Kidney (tissue), 14 donors: ENCODE data around the gene SLC28A1. TPM values are rescaled to one million over a fixed set of nuclear protein-coding genes. Genes with fewer than 3 reads are reported as not detected.

Experiments
- DNase-seq, 5 donors: peaks; one replicate each; pipeline ENCODE4 v3.0.0-alpha.2; 2013 to 2020
- FAIRE-seq: peaks from 2 replicates; lab custom pipeline; 2012; peaks lifted over from hg19 to GRCh38; lab: Jason Lieb, UNC
- H3K27ac ChIP-seq, 2 donors: one replicate each; pipeline ENCODE4 v1.7.0; 2013; ENCODE audit warnings: low read depth in 2 of 2, low read length in 2 of 2, inconsistent platforms in 1 of 2
- H3K27me3 ChIP-seq: one replicate; pipeline ENCODE4 v1.7.1; 2013; ENCODE audit warnings: low read length, inconsistent platforms; ENCODE audit not compliant: control insufficient read depth, insufficient read depth
- H3K36me3 ChIP-seq, 3 donors: one replicate each; pipeline versions ENCODE4 v1.7.0 to v1.7.1; 2013; ENCODE audit warnings: low read length in 3 of 3, control low read depth in 1 of 3, inconsistent platforms in 1 of 3; ENCODE audit not compliant: insufficient read depth in 3 of 3, control insufficient read depth in 2 of 3
- H3K4me1 ChIP-seq, 3 donors: one replicate each; pipeline versions ENCODE4 v1.7.0 to v1.7.1; 2013; ENCODE audit warnings: low read length in 3 of 3, inconsistent platforms in 1 of 3, low read depth in 1 of 3; ENCODE audit not compliant: control insufficient read depth in 2 of 3, insufficient read depth in 2 of 3
- H3K4me3 ChIP-seq, 3 donors: one replicate each; pipeline versions ENCODE4 v1.7.0 to v1.8.1; 2013; ENCODE audit warnings: low read length in 3 of 3, control low read depth in 1 of 3, inconsistent platforms in 1 of 3
- H3K9ac ChIP-seq, 3 donors: one replicate each; pipeline versions ENCODE4 v1.7.0 to v1.7.1; 2013; ENCODE audit warnings: low read length in 3 of 3, control low read depth in 1 of 3, inconsistent platforms in 1 of 3
- H3K9me3 ChIP-seq, 3 donors: one replicate each; pipeline versions ENCODE4 v1.7.0 to v1.7.1; 2013; ENCODE audit warnings: low read length in 3 of 3, control low read depth in 1 of 3, inconsistent platforms in 1 of 3; ENCODE audit not compliant: control insufficient read depth in 2 of 3, insufficient read depth in 1 of 3
- intact Hi-C: fragments of 100-400 bp; cut with DNase I; formaldehyde crosslinking; loops from one replicate; pipeline ENCODE4 v1.11.1; 2022
- polyA plus RNA-seq: library from polyadenylated mRNA; stranded (reverse); fragments of 350-450 nt; fragmentation: Illumina TruSeq; extraction: RNeasy Lipid Tissue Mini Kit (QIAGEN cat#74804); gene quantifications from one replicate; pipeline ENCODE4 v1.2.3, GENCODE V29; 2014; ENCODE audit warnings: low read depth, low replicate concordance; ENCODE audit not compliant: insufficient read depth
- total RNA-seq: library from RNA; stranded (reverse); fragmentation: NEBNext Ultra II Directional; extraction: Animal tissue kit (Norgen Biotek cat#: 25700); gene quantifications from one replicate; pipeline ENCODE4 v1.2.1, GENCODE V29; 2021
- TF ChIP-seq, protein P1 (sequence below): IDR thresholded peaks from 3 replicates; pipeline ENCODE4 v1.5.1; 2012; ENCODE audit warnings: mild to moderate bottlenecking, moderate library complexity, borderline replicate concordance; ENCODE audit not compliant: insufficient read depth; ENCODE audit errors: extremely low read depth
- donor health status: control.
- donor health status: control.
- donor health status: control.
- donor health status: control.
- donor health status: control.
- donor health status: DM: yes; HTN: yes; CAD: no.
- donor health status: Normal renal cell carcinoma (clear cell type).

The SLC28A1 gene
- total and polyA plus RNA-seq, 2 donors from 2014 or later = 12.8 to 51.2 TPM

DNA sequence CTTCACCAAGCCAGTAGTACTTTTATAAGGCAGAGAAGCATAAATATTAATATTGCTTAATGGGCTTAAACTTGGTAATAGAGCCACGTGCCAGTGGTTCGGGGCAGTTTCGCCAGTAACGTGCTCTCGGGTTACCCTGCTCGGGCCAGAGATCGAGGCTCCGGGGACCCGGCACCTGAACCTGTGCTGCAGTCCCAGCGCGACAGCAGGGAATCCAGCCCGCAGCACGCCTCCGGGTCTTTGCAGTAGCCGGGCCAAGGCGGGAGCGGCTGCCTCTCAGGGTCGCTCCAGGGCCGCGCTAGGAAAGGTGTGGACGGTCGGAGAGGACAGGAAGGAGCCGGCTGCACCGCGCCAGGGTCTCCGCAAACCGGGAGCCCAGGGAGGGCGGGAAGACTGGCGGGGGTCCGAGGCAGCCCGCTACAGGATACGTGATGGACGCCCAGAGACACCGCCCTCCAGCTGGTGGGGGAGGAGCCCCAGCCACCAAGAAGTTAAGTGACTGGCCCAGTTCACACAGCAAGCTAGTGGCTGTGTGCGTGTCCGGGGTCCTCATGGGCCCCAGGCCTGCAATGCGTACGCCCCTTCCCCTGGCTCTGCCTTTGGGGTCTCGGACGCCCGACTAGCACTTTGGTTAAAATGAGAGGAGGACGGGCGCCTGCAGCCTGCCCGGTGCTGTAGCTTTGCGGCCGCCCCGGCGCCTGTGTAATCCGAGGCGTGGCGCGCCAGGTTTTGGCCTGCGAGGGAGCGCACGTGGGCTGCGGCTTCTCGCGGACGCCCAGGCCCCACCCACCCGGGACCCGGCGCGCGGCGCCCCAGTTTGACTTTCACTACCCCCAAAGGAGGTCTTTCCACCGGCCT is 96.0 kb downstream of the SLC28A1 start:
- FAIRE-seq = no peak
- Histone ChIP-seq H3K27me3 (no peaks in the 10 kb centered on the region), H3K4me3 (peak overlapping the region; percentile 63 to 80 (median 79)), H3K36me3 (no peaks in the 10 kb centered on the region), H3K9me3 (no peaks in the 10 kb centered on the region), H3K27ac (peak overlapping the region; percentile 83 to 95), H3K9ac (peak overlapping the region; percentile 9 to 63 (median 63)), H3K4me1 (peaks cover 0 to 8% (median 3%) of the 10 kb centered on the region in 3 donors)
- DNase-seq = peak; percentile 91 to 95 (median 94)
- TF ChIP-seq, protein P1, sequence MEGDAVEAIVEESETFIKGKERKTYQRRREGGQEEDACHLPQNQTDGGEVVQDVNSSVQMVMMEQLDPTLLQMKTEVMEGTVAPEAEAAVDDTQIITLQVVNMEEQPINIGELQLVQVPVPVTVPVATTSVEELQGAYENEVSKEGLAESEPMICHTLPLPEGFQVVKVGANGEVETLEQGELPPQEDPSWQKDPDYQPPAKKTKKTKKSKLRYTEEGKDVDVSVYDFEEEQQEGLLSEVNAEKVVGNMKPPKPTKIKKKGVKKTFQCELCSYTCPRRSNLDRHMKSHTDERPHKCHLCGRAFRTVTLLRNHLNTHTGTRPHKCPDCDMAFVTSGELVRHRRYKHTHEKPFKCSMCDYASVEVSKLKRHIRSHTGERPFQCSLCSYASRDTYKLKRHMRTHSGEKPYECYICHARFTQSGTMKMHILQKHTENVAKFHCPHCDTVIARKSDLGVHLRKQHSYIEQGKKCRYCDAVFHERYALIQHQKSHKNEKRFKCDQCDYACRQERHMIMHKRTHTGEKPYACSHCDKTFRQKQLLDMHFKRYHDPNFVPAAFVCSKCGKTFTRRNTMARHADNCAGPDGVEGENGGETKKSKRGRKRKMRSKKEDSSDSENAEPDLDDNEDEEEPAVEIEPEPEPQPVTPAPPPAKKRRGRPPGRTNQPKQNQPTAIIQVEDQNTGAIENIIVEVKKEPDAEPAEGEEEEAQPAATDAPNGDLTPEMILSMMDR = no peak
- intact Hi-C loops = no loop called here

DNA sequence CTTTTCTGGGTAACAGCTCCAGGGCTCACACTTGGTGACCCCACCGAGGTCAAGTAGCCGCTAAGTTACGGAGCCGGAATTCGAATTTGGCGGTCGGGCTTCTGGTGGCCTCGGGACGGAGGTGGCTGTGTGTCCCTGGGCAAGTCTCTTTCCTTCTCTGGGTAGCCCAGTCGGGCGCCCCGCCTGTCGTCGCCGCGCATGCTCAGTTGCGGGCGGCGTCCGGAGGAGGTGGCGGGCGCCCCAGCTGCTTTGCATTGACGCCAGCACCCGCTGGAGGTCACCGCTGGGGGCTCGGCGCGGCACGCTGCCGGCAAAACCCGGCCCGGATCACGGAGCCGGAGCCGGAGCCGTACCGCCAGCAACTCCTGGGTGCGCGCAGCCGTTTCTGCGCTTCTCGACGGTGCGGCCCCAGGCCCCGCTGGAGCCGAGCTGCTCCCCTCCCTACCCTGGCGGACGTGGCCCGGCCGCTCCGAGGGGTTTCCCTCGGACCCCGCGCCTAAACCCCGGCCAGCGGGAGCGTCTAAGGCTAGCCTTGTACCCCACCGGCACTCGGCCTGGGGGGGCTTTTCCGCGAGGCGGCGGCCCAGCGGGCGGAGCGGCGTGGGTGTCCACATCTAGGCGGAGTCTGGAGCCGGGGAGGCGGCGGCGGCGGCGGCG is 96.7 kb downstream of the SLC28A1 start:
- intact Hi-C loops = no loop called here
- no peaks in the 10 kb centered on the region for H3K27me3 ChIP-seq
- H3K4me1 ChIP-seq = peaks cover 0 to 9% (median 6%) of the 10 kb centered on the region in 3 donors
- TF ChIP-seq, protein P1 = peak; percentile 20
- no peaks in the 10 kb centered on the region for H3K9me3 ChIP-seq
- FAIRE-seq (no peak), DNase-seq (peak; percentile 96 to 98 (median 98))
- no peaks in the 10 kb centered on the region for H3K36me3 ChIP-seq
- peak overlapping the region; percentile 92 to 95 for H3K27ac ChIP-seq
- peak overlapping the region in 1 of 3 donors; percentile 63 for H3K9ac ChIP-seq
- peak overlapping the region; percentile 63 to 85 (median 79) for H3K4me3 ChIP-seq

DNA sequence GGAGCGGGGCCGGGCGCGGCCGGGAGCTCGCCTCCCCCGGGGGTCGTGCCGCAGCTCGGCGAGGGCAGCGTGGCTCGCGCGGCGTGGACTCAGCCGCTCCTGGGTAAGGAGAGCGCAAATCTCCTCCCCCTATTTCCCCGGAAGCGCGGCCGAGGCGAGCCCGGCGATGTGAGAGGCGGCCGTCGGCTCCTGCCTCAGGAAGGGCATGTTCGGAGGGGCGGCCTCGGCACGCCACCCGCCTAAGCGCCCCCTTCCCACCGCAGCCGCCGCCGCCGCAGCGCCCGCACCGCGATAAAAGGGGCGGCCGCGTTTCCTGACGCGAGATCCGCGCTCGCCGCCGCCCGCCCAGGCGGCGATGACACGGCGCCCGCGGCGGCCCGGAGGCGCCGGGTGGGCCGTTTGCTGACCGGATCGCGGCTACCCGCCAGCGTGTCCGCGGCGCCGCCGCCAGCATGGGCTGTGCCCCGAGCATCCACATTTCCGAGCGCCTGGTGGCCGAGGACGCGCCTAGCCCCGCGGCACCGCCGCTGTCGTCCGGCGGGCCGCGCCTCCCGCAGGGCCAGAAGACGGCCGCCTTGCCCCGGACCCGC is 97.3 kb downstream of the SLC28A1 start, which contains the start of gene PDE8A:
Gene PDE8A, plus strand, starts transcription at position 146 of the 590 bp plus-strand sequence. Its CDS starts 307 bp downstream, at position 453.
- DNase-seq (peak; percentile 36 to 78 (median 62)), FAIRE-seq (no peak)

More for the DNA sequence above, 97.3 kb downstream of the SLC28A1 start, which contains the start of gene PDE8A:
- H3K36me3 ChIP-seq = no peaks in the 10 kb centered on the region
- TF ChIP-seq, protein P1 = no peak
- peak within 1 kb of the TSS; percentile 41 to 80 (median 63) for H3K9ac ChIP-seq
- intact Hi-C loops = no loop called here
- H3K4me3 ChIP-seq = peak within 1 kb of the TSS; percentile 63 to 85 (median 79)
- H3K27me3 ChIP-seq = no peaks in the 10 kb centered on the region
- H3K27ac ChIP-seq = peak within 1 kb of the TSS; percentile 92 to 95
- no peaks in the 10 kb centered on the region for H3K9me3 ChIP-seq
- peaks cover 0 to 10% (median 9%) of the 10 kb centered on the region in 3 donors for H3K4me1 ChIP-seq
